ENCODE data around the gene HSD17B11.

- TF ChIP-seq EZH2 (IDR thresholded peaks at IDR 0.05) (no peak), POLR2AphosphoS5 (IDR thresholded peaks at IDR 0.05; ENCODE audit: borderline replicate concordance, low read depth, low read length) (no peak)
Measured at GRCh38 chr4:87387237-87387636, 3.8 kb downstream of the HSD17B11 start.
